Fibroblast of lung (primary cell): ENCODE results near the gene SGK2. TPM values are rescaled to one million over a fixed set of nuclear protein-coding genes. Genes with fewer than 3 reads are reported as not detected.

Experiments
- DNase-seq, 2 donors: peaks; one replicate each; pipeline versions ENCODE4 v3.0.0 to v3.0.0-alpha.2; 2010; ENCODE audit warnings: low read depth in 2 of 2
- H2AFZ ChIP-seq: 2 replicates; pipeline ENCODE4 v1.5.1; 2012; ENCODE audit warnings: low read length, control low read depth, inconsistent platforms
- H3K27ac ChIP-seq: 2 replicates; pipeline ENCODE4 v1.5.1; 2011; ENCODE audit warnings: low read length, control low read depth; ENCODE audit not compliant: insufficient read depth
- H3K27me3 ChIP-seq: 2 replicates; pipeline ENCODE4 v1.5.1; 2011; ENCODE audit warnings: mild to moderate bottlenecking, low read length; ENCODE audit not compliant: control insufficient read depth, insufficient read depth
- H3K36me3 ChIP-seq: 2 replicates; pipeline ENCODE4 v1.5.1; 2011; ENCODE audit warnings: low read length; ENCODE audit not compliant: control insufficient read depth, insufficient read depth
- H3K4me1 ChIP-seq: 2 replicates; pipeline ENCODE4 v1.5.1; 2011; ENCODE audit warnings: low read length; ENCODE audit not compliant: control insufficient read depth, insufficient read depth; ENCODE audit errors: extremely low read depth
- H3K4me2 ChIP-seq: 2 replicates; pipeline ENCODE4 v1.5.1; 2011; ENCODE audit warnings: low read length, control low read depth; ENCODE audit not compliant: insufficient read depth; ENCODE audit errors: extremely low read depth
- H3K4me3 ChIP-seq, 4 experiments: fragments of 200-600 bp in 1 of 4; sonication (generic) in 1 of 4; replicated peaks in 1 of 4; 2 replicates each; pipeline ENCODE4 v1.5.1; 2011 to 2016; ENCODE audit warnings: low read length in 4 of 4, low read depth in 3 of 4, mild to moderate bottlenecking in 3 of 4, control low read depth in 2 of 4, inconsistent platforms in 1 of 4, mixed read lengths in 1 of 4; ENCODE audit not compliant: insufficient read depth in 1 of 4; ENCODE audit errors: control extremely low read depth in 1 of 4
- H3K79me2 ChIP-seq: 2 replicates; pipeline ENCODE4 v1.5.1; 2012; ENCODE audit warnings: mild to moderate bottlenecking, low read length, inconsistent platforms; ENCODE audit not compliant: control insufficient read depth, insufficient read depth
- H3K9ac ChIP-seq: 2 replicates; pipeline ENCODE4 v1.5.1; 2011; ENCODE audit warnings: mild to moderate bottlenecking, low read length, control low read depth; ENCODE audit not compliant: insufficient read depth
- H3K9me3 ChIP-seq: 2 replicates; pipeline ENCODE4 v1.5.1; 2012; ENCODE audit warnings: low read depth, low read length; ENCODE audit not compliant: control insufficient read depth, insufficient read depth
- H4K20me1 ChIP-seq: 2 replicates; pipeline ENCODE4 v1.5.1; 2011; ENCODE audit warnings: low read length; ENCODE audit not compliant: control insufficient read depth, insufficient read depth; ENCODE audit errors: extremely low read depth
- CTCF ChIP-seq, 2 donors: IDR thresholded peaks in 1 of 2; conservative IDR thresholded peaks in 1 of 2; 1 replicate in 1 of 2; 2 replicates in 1 of 2; pipeline ENCODE4 v1.5.1; 2011 to 2012; ENCODE audit warnings: low read length in 2 of 2, control low read depth in 1 of 2, inconsistent platforms in 1 of 2, low read depth in 1 of 2, mild to moderate bottlenecking in 1 of 2
- EZH2 ChIP-seq: IDR thresholded peaks from 2 replicates; pipeline ENCODE4 v1.5.1; 2012; ENCODE audit warnings: low read length, control low read depth, mild to moderate bottlenecking; ENCODE audit errors: missing control alignments
- polyA plus RNA-seq, 2 donors: library from polyadenylated mRNA; depleted of rRNA in 1 of 2; stranded (reverse) in 1 of 2; unstranded in 1 of 2; fragments of >200 nt; gene quantifications; 2 replicates each; pipeline ENCODE4 v1.2.1, GENCODE V29; 2011 to 2012; ENCODE audit warnings: missing spikeins in 1 of 2
- total RNA-seq: library from RNA; depleted of rRNA; stranded (reverse); fragments of >200 nt; gene quantifications from 2 replicates; pipeline ENCODE4 v1.2.1, GENCODE V29; 2014

SGK2 gene
- total and polyA plus RNA-seq, 2 donors (not counting 1 experiment from before 2014, with no cell fraction given): 0.05 to 0.66 TPM

- no peak for DNase-seq
- Histone ChIP-seq H3K79me2 (no peaks in the 10 kb centered on the region), H3K27me3 (no peaks in the 10 kb centered on the region), H4K20me1 (no peaks in the 10 kb centered on the region), H2AFZ (no peak overlapping the region), H3K4me2 (no peak overlapping the region), H3K27ac (no peak overlapping the region), H3K9me3 (no peaks in the 10 kb centered on the region), H3K4me1 (no peaks in the 10 kb centered on the region), H3K9ac (no peak overlapping the region), H3K4me3 (no peak overlapping the region), H3K36me3 (no peaks in the 10 kb centered on the region)
- TF ChIP-seq CTCF (conservative IDR thresholded peaks at IDR 0.05 in 1 of 2, IDR thresholded peaks at IDR 0.05 in 1 of 2; ENCODE audit: low read depth in 1 of 2, low read length in 2 of 2) (no peak), EZH2 (no peak)
Measured at GRCh38 chr20:43549416-43550065, 9.3 kb upstream of the SGK2 start.

- H3K4me2 ChIP-seq: no peak overlapping the region
- H2AFZ ChIP-seq: no peak overlapping the region
- no peaks in the 10 kb centered on the region for H3K36me3 ChIP-seq
- TF ChIP-seq CTCF (conservative IDR thresholded peaks at IDR 0.05 in 1 of 2, IDR thresholded peaks at IDR 0.05 in 1 of 2; ENCODE audit: low read depth in 1 of 2, low read length in 2 of 2) (no peak), EZH2 (no peak)
- no peak for DNase-seq
- H3K27me3 ChIP-seq: no peaks in the 10 kb centered on the region
- H3K27ac ChIP-seq: no peak overlapping the region
- H3K9ac ChIP-seq: no peak overlapping the region
- no peaks in the 10 kb centered on the region for H3K79me2 ChIP-seq
- H3K4me1 ChIP-seq: no peaks in the 10 kb centered on the region
- no peak overlapping the region for H3K4me3 ChIP-seq
- no peaks in the 10 kb centered on the region for H3K9me3 ChIP-seq
- no peaks in the 10 kb centered on the region for H4K20me1 ChIP-seq
Measured at GRCh38 chr20:43550456-43550855, 8.4 kb upstream of the SGK2 start.

- H3K4me1 ChIP-seq: no peaks in the 10 kb centered on the region
- TF ChIP-seq EZH2: no peak
- no peak for TF ChIP-seq CTCF (conservative IDR thresholded peaks at IDR 0.05 in 1 of 2, IDR thresholded peaks at IDR 0.05 in 1 of 2; ENCODE audit: low read depth in 1 of 2, low read length in 2 of 2)
- no peak overlapping the region for H3K4me2 ChIP-seq
Measured at GRCh38 chr20:43554369-43554768, 4.5 kb upstream of the SGK2 start.

More at GRCh38 chr20:43554369-43554768, 4.5 kb upstream of the SGK2 start:
- H3K79me2 ChIP-seq: no peaks in the 10 kb centered on the region
- peak in 1 of 2 donors; percentile 24 for DNase-seq
- H3K27me3 ChIP-seq: no peaks in the 10 kb centered on the region
- H3K4me3 ChIP-seq: no peak overlapping the region
- no peak overlapping the region for H3K27ac ChIP-seq
- H3K36me3 ChIP-seq: no peaks in the 10 kb centered on the region
- H2AFZ ChIP-seq: no peak overlapping the region
- no peak overlapping the region for H3K9ac ChIP-seq
- no peaks in the 10 kb centered on the region for H4K20me1 ChIP-seq
- no peaks in the 10 kb centered on the region for H3K9me3 ChIP-seq
